Gastroesophageal sphincter (tissue), 4 donors: Measurements from ENCODE around the gene MYRIP. TPM values are rescaled to one million over a fixed set of nuclear protein-coding genes. Genes with fewer than 3 reads are reported as not detected.

Source experiments
- ATAC-seq: fragments of 150-250 bp; one replicate; pipeline ENCODE4 v1.9.1; 2016; ENCODE audit warnings: mild to moderate bottlenecking, moderate library complexity
- H3K27ac ChIP-seq, 4 donors: fragments of 200-600 bp; sonication (generic) in 3 of 4; 1 replicate in 3 of 4; 2 replicates in 1 of 4; pipeline ENCODE4 v1.5.1; 2016 to 2019
- H3K27me3 ChIP-seq: fragments of 200-600 bp; sonication (generic); one replicate; pipeline ENCODE4 v1.5.1; 2019
- H3K36me3 ChIP-seq, 2 donors: fragments of 200-600 bp; sonication (generic); one replicate each; pipeline ENCODE4 v1.5.1; 2019; ENCODE audit warnings: control low read depth in 1 of 2
- H3K4me1 ChIP-seq, 3 donors: fragments of 200-600 bp; sonication (generic); 1 replicate in 2 of 3; 2 replicates in 1 of 3; pipeline ENCODE4 v1.5.1; 2016 to 2019; ENCODE audit warnings: control low read depth in 2 of 3
- H3K4me3 ChIP-seq, 2 donors: fragments of 200-600 bp; sonication (generic); one replicate each; pipeline ENCODE4 v1.5.1; 2019; ENCODE audit warnings: mild to moderate bottlenecking in 1 of 2, moderate library complexity in 1 of 2
- H3K9me3 ChIP-seq, 3 donors: fragments of 200-600 bp; sonication (generic); one replicate each; pipeline ENCODE4 v1.5.1; 2017 to 2019; ENCODE audit warnings: control low read depth in 2 of 3
- EP300 ChIP-seq: sonication (generic); formaldehyde crosslinking; IDR thresholded peaks from one replicate; pipeline ENCODE4 v1.6.1; 2017; ENCODE audit warnings: antibody characterized with exemption, mild to moderate bottlenecking
- POLR2A ChIP-seq, 2 donors: fragments of 450-650 bp; IDR thresholded peaks; one replicate each; pipeline ENCODE4 v1.6.1; 2017; ENCODE audit warnings: antibody characterized with exemption in 2 of 2, mild to moderate bottlenecking in 2 of 2, moderate library complexity in 1 of 2
- POLR2AphosphoS5 ChIP-seq: sonication (generic); formaldehyde crosslinking; IDR thresholded peaks from one replicate; pipeline ENCODE4 v1.6.1; 2017; ENCODE audit warnings: antibody characterized with exemption
- WGBS, 2 donors: methylation state at CpG; one replicate each; pipeline ENCODE4 v1.1.5; 2018; ENCODE audit warnings: low coverage in 1 of 2; 5-methylcytosine and 5-hydroxymethylcytosine counted together
- total RNA-seq, 4 donors: library from RNA; depleted of rRNA; stranded (reverse); fragments of >200 nt; gene quantifications; one replicate each; pipeline ENCODE4 v1.1.0, GENCODE V29; 2016
- TF ChIP-seq, protein P1 (sequence below), 4 experiments: fragments of 200-600 bp in 2 of 4; fragments of 450-650 bp in 2 of 4; sonication (generic) in 1 of 4; IDR thresholded peaks; one replicate each; pipeline ENCODE4 v1.5.1; 2017 to 2019; ENCODE audit warnings: antibody characterized with exemption in 4 of 4, mild to moderate bottlenecking in 2 of 4, moderate library complexity in 2 of 4

Gene MYRIP
- total RNA-seq, 4 donors from 2014 or later, result 3.7 to 6.4 (median 5.0) TPM

GRCh38 chr3:39933986-39934693 lies 124.7 kb downstream of the MYRIP start:
- no peak overlapping the region for H3K4me3 ChIP-seq
- H3K27ac ChIP-seq, result peak overlapping the region in 1 of 4 donors; percentile 17
- H3K27me3 ChIP-seq, result no peaks in the 10 kb centered on the region
- TF ChIP-seq, protein P1, sequence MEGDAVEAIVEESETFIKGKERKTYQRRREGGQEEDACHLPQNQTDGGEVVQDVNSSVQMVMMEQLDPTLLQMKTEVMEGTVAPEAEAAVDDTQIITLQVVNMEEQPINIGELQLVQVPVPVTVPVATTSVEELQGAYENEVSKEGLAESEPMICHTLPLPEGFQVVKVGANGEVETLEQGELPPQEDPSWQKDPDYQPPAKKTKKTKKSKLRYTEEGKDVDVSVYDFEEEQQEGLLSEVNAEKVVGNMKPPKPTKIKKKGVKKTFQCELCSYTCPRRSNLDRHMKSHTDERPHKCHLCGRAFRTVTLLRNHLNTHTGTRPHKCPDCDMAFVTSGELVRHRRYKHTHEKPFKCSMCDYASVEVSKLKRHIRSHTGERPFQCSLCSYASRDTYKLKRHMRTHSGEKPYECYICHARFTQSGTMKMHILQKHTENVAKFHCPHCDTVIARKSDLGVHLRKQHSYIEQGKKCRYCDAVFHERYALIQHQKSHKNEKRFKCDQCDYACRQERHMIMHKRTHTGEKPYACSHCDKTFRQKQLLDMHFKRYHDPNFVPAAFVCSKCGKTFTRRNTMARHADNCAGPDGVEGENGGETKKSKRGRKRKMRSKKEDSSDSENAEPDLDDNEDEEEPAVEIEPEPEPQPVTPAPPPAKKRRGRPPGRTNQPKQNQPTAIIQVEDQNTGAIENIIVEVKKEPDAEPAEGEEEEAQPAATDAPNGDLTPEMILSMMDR (IDR thresholded peaks at IDR 0.05), result no peak
- TF ChIP-seq POLR2AphosphoS5 (no peak), EP300 (no peak), POLR2A (IDR thresholded peaks at IDR 0.05) (no peak)
- H3K9me3 ChIP-seq, result no peaks in the 10 kb centered on the region
- ATAC-seq, result no peak
- WGBS, 2 donors, result 40% methylated on average over 1 of the region's 1 CpG; no CpG with 5 or more reads in 1 of the 2 donors
- H3K4me1 ChIP-seq, result peaks cover 0 to 6% (median 0%) of the 10 kb centered on the region in 3 donors
- no peaks in the 10 kb centered on the region for H3K36me3 ChIP-seq

GRCh38 chr3:39934696-39935095 lies 125.3 kb downstream of the MYRIP start:
- 55 to 57% methylated on average over 2 to 5 of the region's 5 CpGs for WGBS, 2 donors
- Histone ChIP-seq H3K9me3 (no peaks in the 10 kb centered on the region), H3K27me3 (no peaks in the 10 kb centered on the region), H3K36me3 (no peaks in the 10 kb centered on the region), H3K4me1 (peaks cover 0 to 6% (median 0%) of the 10 kb centered on the region in 3 donors), H3K4me3 (no peak overlapping the region), H3K27ac (no peak overlapping the region)
- ATAC-seq, result no peak
- TF ChIP-seq, protein P1 (IDR thresholded peaks at IDR 0.05), result no peak
- TF ChIP-seq POLR2AphosphoS5 (no peak), POLR2A (IDR thresholded peaks at IDR 0.05) (no peak), EP300 (no peak)

- no peak overlapping the region for H3K27ac ChIP-seq
- no peaks in the 10 kb centered on the region for H3K36me3 ChIP-seq
- TF ChIP-seq POLR2AphosphoS5, result no peak
- no peak for TF ChIP-seq POLR2A (IDR thresholded peaks at IDR 0.05)
- TF ChIP-seq, protein P1 (IDR thresholded peaks at IDR 0.05), result no peak
- no peak for TF ChIP-seq EP300
- peaks cover 0 to 6% (median 0%) of the 10 kb centered on the region in 3 donors for H3K4me1 ChIP-seq
- no peaks in the 10 kb centered on the region for H3K27me3 ChIP-seq
- no peak overlapping the region for H3K4me3 ChIP-seq
- no peak for ATAC-seq
- H3K9me3 ChIP-seq, result no peaks in the 10 kb centered on the region
- 21 to 33% methylated on average over 1 of the region's 1 CpG for WGBS, 2 donors
These were observed 125.9 kb downstream of the MYRIP start for GRCh38 chr3:39935261-39935660.

DNA sequence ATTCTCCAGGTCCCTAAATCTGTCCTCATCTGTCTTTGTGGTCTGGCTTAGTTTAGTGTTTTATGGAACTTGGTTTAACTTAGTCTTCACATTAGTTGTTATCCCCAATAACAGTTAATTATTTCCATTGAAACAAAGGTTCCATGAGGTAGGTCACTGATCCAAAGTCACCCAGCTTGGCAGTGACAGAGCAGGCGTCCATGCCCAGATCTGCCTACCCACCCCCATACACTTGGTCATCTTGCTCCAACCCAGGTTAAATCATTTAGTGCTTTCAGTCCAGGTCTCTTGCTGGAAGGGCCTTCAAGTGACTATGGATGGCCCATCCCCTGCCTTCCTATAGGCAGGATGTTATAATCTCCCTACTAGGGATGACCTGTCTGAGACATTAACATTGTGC lies 127.4 kb downstream of the MYRIP start:
- no peaks in the 10 kb centered on the region for H3K27me3 ChIP-seq
- 100% methylated on average over 1 of the region's 1 CpG; no CpG with 5 or more reads in 1 of the 2 donors for WGBS, 2 donors
- no peak for TF ChIP-seq POLR2A (IDR thresholded peaks at IDR 0.05)
- TF ChIP-seq POLR2AphosphoS5, result no peak
- TF ChIP-seq EP300, result no peak
- TF ChIP-seq, protein P1 (IDR thresholded peaks at IDR 0.05), result no peak
- peaks cover 0 to 6% (median 0%) of the 10 kb centered on the region in 3 donors for H3K4me1 ChIP-seq
- no peak overlapping the region for H3K4me3 ChIP-seq
- no peak for ATAC-seq
- no peaks in the 10 kb centered on the region for H3K36me3 ChIP-seq
- H3K9me3 ChIP-seq, result no peaks in the 10 kb centered on the region
- no peak overlapping the region for H3K27ac ChIP-seq

GRCh38 chr3:39937315-39937714 lies 127.9 kb downstream of the MYRIP start:
- no peaks in the 10 kb centered on the region for H3K36me3 ChIP-seq
- no peak for ATAC-seq

More at GRCh38 chr3:39937315-39937714, 127.9 kb downstream of the MYRIP start:
- no peak overlapping the region for H3K4me3 ChIP-seq
- H3K27me3 ChIP-seq, result no peaks in the 10 kb centered on the region
- no peaks in the 10 kb centered on the region for H3K9me3 ChIP-seq
- H3K27ac ChIP-seq, result no peak overlapping the region
- peaks cover 0 to 6% (median 0%) of the 10 kb centered on the region in 3 donors for H3K4me1 ChIP-seq
- TF ChIP-seq, protein P1 (IDR thresholded peaks at IDR 0.05), result no peak
- TF ChIP-seq POLR2A (IDR thresholded peaks at IDR 0.05), result no peak
- no peak for TF ChIP-seq EP300
- no peak for TF ChIP-seq POLR2AphosphoS5
